PFSK-1 (cell line): ENCODE measurements around the gene RITA1.

Experiments
- FOXP2 ChIP-seq: optimal IDR thresholded peaks from 2 replicates; pipeline ENCODE3; 2011; ENCODE audit warnings: borderline replicate concordance, control low read depth, inconsistent platforms; ENCODE audit not compliant: insufficient read depth; ENCODE audit errors: extremely low read length, extremely low read depth
- POLR2AphosphoS5 ChIP-seq: IDR thresholded peaks from 2 replicates; pipeline ENCODE4 v1.6.1; 2012; ENCODE audit warnings: low read depth, mild to moderate bottlenecking, control low read depth, low read length, moderate library complexity
- REST ChIP-seq, 2 experiments: IDR thresholded peaks; 2 replicates each; pipeline versions ENCODE4 v1.6.1 to v1.8.0; 2011 to 2012; ENCODE audit warnings: low read depth in 2 of 2, low read length in 2 of 2, control low read depth in 1 of 2, inconsistent platforms in 1 of 2, mild to moderate bottlenecking in 1 of 2, moderate library complexity in 1 of 2; ENCODE audit not compliant: insufficient read depth in 1 of 2
- SIN3A ChIP-seq: IDR thresholded peaks from 2 replicates; pipeline ENCODE4 v1.6.1; 2012; ENCODE audit warnings: mild to moderate bottlenecking, low read length, moderate library complexity, borderline replicate concordance; ENCODE audit not compliant: insufficient read depth
- TAF1 ChIP-seq: IDR thresholded peaks from 2 replicates; pipeline ENCODE4 v1.6.1; 2012; ENCODE audit warnings: low read length, control low read depth, borderline replicate concordance; ENCODE audit not compliant: insufficient read depth

The RITA1 gene

GRCh38 chr12:113230315-113231234, 45.1 kb downstream of the RITA1 start:
- TF ChIP-seq REST (IDR thresholded peaks at IDR 0.05; ENCODE audit: insufficient read depth in 1 of 2, low read depth in 2 of 2, low read length in 2 of 2) (no peak), SIN3A (no peak), TAF1 (no peak), POLR2AphosphoS5 (no peak)

- TF ChIP-seq SIN3A (no peak), TAF1 (no peak), REST (IDR thresholded peaks at IDR 0.05; ENCODE audit: insufficient read depth in 1 of 2, low read depth in 2 of 2, low read length in 2 of 2) (no peak), FOXP2 (no peak), POLR2AphosphoS5 (no peak)
Observed at GRCh38 chr12:113231235-113232088, 45.9 kb downstream of the RITA1 start.

GRCh38 chr12:113232089-113232839, 46.7 kb downstream of the RITA1 start:
- TF ChIP-seq REST (IDR thresholded peaks at IDR 0.05; ENCODE audit: insufficient read depth in 1 of 2, low read depth in 2 of 2, low read length in 2 of 2) (no peak), FOXP2 (no peak)

- no peak for TF ChIP-seq SIN3A
- TF ChIP-seq TAF1, result no peak
- no peak for TF ChIP-seq REST (IDR thresholded peaks at IDR 0.05; ENCODE audit: insufficient read depth in 1 of 2, low read depth in 2 of 2, low read length in 2 of 2)
- no peak for TF ChIP-seq POLR2AphosphoS5
- TF ChIP-seq FOXP2, result no peak
Observed at GRCh38 chr12:113232840-113233585, 47.5 kb downstream of the RITA1 start.
